Activated T-cell treated with anti-CD3 and anti-CD28 coated beads for 48 hours (primary cell): ENCODE data around the gene COBLL1.

Experiments
- DNase-seq: peaks from one replicate; pipeline ENCODE4 v3.0.0-alpha.2; 2020; ENCODE audit warnings: low read depth

The COBLL1 gene

DNA sequence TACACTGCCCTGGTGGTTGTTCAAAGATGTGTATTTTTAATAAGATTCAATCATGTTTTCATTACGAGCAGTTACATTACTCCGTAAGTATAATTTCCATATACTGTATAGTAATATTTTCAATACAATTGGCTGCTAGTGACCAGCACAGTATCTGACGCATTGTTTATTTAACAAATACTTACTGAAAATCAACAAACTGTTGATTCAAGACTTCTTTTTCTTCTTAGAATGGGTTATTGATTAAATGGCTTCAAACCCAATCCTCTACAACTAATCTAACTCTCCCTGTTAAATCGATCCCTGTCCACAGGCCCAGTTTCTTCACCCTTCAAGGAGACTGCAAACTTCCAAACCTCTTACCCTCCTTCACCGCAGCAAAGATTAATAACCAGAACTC is 18.5 kb downstream of the COBLL1 start:
- no peak for DNase-seq

GRCh38 chr2:164821338-164821737 is 20.3 kb downstream of the COBLL1 start:
- DNase-seq = no peak

- no peak for DNase-seq
Observed at GRCh38 chr2:164818149-164819136, 23.2 kb downstream of the COBLL1 start.

DNA sequence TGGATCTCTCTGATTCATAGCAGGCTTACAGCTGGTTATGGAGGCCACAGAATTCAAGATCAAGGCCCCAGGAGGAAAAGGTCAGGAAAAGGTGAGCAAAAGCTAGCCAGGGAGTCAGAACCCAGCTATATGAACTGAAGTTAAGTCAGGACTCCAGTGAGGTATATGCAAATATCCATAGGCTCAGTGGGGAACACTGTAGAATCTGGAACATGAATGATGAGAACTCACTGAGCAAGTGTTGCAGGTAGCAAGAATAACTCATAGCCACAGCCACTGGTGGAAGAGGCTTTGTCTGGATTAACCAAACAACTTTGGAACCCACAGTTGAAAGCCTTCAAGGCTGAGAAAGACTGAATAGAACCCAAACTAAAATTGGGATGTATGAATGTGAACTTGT is 24.7 kb downstream of the COBLL1 start:
- no peak for DNase-seq

DNA sequence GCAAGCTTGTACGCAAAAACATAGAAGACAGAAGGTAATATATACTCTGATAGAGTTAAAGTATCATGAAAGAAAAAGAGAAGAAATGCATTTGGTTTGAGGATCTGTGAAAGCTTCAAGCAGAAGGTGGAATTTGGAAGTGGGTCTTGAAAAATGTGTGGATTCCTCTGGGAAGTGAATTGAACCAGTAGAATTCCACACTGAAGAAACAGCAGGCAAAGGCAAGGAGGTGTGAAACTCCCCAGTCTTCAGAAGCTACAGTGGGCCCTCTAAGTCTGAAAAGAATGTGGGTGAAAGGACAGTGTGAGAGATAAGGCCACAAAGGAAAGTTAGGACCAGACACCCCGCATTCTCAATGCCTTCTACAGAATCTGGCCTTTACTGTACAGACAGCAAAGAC is 25.6 kb downstream of the COBLL1 start:
- no peak for DNase-seq

GRCh38 chr2:164815071-164815793 is 26.4 kb downstream of the COBLL1 start:
- DNase-seq = no peak

GRCh38 chr2:164813535-164813934 is 28.1 kb downstream of the COBLL1 start:
- DNase-seq = no peak

- DNase-seq = no peak
Observed at GRCh38 chr2:164812378-164812777, 29.2 kb downstream of the COBLL1 start.

DNA sequence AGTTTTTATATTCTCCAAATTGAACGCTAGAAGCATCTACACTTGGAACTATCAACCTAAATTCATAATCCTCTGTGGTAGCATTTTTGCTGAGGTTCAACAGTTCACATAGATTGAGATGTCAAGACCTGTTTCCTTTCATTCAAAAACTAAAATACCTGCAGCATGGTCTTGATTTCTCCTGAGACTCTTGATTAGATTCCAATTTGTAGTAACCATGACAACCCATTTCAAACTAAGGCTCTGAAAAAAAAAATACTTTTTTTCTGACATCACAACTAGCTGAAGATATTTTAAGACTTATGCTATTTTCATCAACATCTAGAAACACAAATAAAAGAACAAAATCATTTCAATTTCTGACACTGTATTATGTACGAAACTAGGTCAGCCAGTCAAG is 29.8 kb downstream of the COBLL1 start:
- DNase-seq = no peak

DNA sequence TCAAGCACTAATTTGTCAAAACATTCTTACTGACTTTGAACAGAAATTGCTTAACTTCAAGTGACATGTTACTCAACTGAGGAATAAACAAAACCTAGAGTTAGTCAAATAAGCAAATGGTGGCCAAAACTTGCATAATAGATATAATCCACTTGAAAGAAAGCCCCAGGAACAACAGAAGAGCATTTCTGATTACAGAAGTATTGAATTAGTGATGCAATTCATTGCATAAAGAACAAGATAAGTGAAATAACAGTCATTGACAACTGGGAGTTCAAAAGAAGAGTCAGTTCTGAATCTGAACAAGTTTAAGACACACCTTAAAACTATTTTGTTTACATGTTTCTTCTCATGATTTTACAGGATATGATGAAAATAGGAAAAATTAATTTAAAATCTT is 30.8 kb downstream of the COBLL1 start:
- no peak for DNase-seq

DNA sequence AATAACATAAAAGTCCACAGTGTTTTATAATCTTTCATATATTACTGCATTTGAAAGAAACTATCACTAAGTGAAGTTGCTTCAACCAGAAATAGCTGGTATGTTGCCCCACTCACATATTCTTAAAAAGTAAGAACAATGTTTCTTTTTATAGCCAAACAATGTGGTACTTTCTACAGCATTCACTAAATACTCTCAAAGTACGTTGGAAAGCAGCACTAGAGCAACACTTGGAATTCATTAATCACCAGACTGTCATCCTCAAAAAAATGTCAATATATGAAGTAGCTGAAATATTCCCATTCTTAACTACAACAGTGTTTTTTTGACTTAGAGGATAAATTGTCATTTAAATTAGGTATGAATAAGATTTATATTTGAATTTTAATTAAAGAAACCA is 32.8 kb downstream of the COBLL1 start:
- DNase-seq = no peak

- no peak for DNase-seq
Observed at GRCh38 chr2:164803776-164804466, 37.7 kb downstream of the COBLL1 start.

DNA sequence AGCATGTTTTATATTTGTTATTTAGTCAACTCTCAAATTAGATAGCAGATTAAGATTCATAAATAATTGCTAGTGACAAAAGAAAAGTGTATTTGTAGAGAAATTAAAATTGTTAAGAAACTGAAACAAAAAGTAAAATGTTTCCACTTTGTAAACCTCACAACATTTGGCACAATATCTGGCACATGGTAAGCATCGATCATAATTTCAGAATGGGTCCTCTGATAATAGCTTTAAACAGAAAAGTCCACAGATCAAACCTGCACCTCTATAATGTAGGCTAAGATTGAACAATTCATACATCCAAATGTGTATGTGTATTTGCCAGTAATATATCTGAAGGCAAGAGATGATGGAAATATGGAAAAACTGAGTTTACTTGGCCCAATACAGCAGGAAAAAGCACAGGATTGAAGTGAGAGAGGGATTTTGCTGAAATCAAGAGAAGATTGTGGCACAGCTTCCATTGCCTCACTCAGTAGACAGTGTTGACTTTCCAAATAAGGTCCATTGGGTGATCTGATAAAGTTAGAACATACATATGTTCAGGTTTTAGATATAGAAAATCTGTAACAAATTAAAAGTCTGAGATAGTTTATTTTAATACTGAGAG is 39.4 kb downstream of the COBLL1 start:
- DNase-seq = no peak

- DNase-seq = no peak
Observed at GRCh38 chr2:164800572-164800971, 41.1 kb downstream of the COBLL1 start.

GRCh38 chr2:164797627-164798026 is 44.0 kb downstream of the COBLL1 start:
- no peak for DNase-seq

DNA sequence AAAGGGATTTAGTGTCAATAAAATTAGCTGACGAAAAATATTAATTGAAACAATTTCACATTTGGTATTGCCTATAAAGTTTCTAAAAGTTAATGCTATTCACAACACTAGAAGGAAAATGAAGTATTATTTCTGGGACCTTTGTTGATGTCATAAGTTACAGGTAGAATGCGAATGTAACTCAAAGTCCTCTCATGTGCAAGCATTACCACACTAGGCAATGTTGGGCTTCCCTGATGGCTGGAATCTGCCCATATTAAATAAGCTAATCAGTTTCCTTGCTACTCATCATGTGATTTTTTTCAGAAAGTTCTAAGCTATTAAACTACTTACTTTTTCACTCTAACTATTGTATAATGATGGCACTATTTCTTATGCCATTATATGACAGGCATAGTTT is 44.6 kb downstream of the COBLL1 start:
- DNase-seq = no peak

DNA sequence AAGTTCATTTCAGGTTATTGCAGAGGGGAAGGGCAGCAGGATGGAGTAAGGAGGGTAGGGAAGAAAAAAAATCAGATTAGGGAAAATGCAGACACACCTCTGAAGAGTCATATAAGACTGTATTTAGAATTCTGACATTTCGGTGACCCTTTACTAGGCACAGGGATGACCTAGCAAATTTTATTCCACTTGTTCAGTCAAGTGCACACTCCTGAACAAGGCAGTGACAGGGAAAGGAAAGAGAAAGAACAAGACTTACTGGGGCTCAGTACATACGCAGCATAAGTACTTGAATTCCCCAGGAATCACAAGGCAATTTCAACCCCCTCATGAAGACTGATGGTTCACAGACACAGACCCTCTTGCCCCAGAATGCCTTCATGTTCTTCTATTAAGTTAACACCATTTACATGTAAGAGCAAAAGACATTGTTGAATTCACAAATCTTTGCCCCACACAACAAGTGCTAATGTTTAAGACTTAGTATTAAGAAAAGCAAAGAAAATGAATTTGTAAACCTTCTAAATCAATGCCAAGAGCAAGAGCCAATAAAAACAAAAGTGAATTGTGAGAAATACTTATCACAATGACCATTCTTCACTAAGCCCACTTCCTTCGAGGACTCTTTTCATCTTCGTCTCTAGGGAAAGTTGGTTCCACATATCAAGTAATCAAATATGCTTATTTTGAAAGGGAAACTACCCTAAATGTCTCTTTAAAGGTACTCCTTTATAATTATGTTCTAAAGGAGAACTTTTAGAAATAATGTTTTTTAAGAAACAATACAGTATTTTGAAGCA is 47.0 kb downstream of the COBLL1 start:
- DNase-seq = no peak

DNA sequence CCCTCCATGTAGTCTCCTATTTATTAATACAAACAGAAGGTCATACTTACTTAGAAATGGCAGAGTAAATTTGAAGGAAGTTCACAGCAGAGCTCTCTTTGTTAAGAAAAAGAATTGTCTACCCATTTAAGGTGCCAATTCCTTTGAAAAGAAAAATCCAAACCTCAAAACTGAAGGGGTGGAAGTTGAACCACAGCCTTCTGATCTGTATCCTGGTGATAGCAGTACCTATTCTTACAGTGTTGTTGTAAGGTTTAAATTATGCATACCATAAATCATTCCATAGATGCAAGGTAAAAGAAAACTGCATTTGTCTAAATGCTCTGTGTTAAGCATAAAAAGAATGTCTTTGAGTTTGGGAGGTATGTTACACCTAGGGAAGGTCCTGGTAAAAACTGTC is 47.6 kb downstream of the COBLL1 start:
- no peak for DNase-seq

GRCh38 chr2:164793529-164793928 is 48.1 kb downstream of the COBLL1 start:
- no peak for DNase-seq

GRCh38 chr2:164792316-164793170 is 49.1 kb downstream of the COBLL1 start:
- DNase-seq = no peak
